Kidney (tissue), 14 donors: ENCODE results near the gene KNCN. TPM values are rescaled to one million over a fixed set of nuclear protein-coding genes. Genes with fewer than 3 reads are reported as not detected.

Experiments used
- DNase-seq, 5 donors: peaks; one replicate each; pipeline ENCODE4 v3.0.0-alpha.2; 2013 to 2020
- FAIRE-seq: peaks from 2 replicates; lab custom pipeline; 2012; peaks lifted over from hg19 to GRCh38; lab: Jason Lieb, UNC
- H3K27ac ChIP-seq, 2 donors: one replicate each; pipeline ENCODE4 v1.7.0; 2013; ENCODE audit warnings: low read depth in 2 of 2, low read length in 2 of 2, inconsistent platforms in 1 of 2
- H3K27me3 ChIP-seq: one replicate; pipeline ENCODE4 v1.7.1; 2013; ENCODE audit warnings: low read length, inconsistent platforms; ENCODE audit not compliant: control insufficient read depth, insufficient read depth
- H3K36me3 ChIP-seq, 3 donors: one replicate each; pipeline versions ENCODE4 v1.7.0 to v1.7.1; 2013; ENCODE audit warnings: low read length in 3 of 3, control low read depth in 1 of 3, inconsistent platforms in 1 of 3; ENCODE audit not compliant: insufficient read depth in 3 of 3, control insufficient read depth in 2 of 3
- H3K4me1 ChIP-seq, 3 donors: one replicate each; pipeline versions ENCODE4 v1.7.0 to v1.7.1; 2013; ENCODE audit warnings: low read length in 3 of 3, inconsistent platforms in 1 of 3, low read depth in 1 of 3; ENCODE audit not compliant: control insufficient read depth in 2 of 3, insufficient read depth in 2 of 3
- H3K4me3 ChIP-seq, 3 donors: one replicate each; pipeline versions ENCODE4 v1.7.0 to v1.8.1; 2013; ENCODE audit warnings: low read length in 3 of 3, control low read depth in 1 of 3, inconsistent platforms in 1 of 3
- H3K9ac ChIP-seq, 3 donors: one replicate each; pipeline versions ENCODE4 v1.7.0 to v1.7.1; 2013; ENCODE audit warnings: low read length in 3 of 3, control low read depth in 1 of 3, inconsistent platforms in 1 of 3
- H3K9me3 ChIP-seq, 3 donors: one replicate each; pipeline versions ENCODE4 v1.7.0 to v1.7.1; 2013; ENCODE audit warnings: low read length in 3 of 3, control low read depth in 1 of 3, inconsistent platforms in 1 of 3; ENCODE audit not compliant: control insufficient read depth in 2 of 3, insufficient read depth in 1 of 3
- CTCF ChIP-seq: IDR thresholded peaks from 3 replicates; pipeline ENCODE4 v1.5.1; 2012; ENCODE audit warnings: mild to moderate bottlenecking, moderate library complexity, borderline replicate concordance; ENCODE audit not compliant: insufficient read depth; ENCODE audit errors: extremely low read depth
- intact Hi-C: fragments of 100-400 bp; cut with DNase I; formaldehyde crosslinking; loops from one replicate; pipeline ENCODE4 v1.11.1; 2022
- polyA plus RNA-seq: library from polyadenylated mRNA; stranded (reverse); fragments of 350-450 nt; fragmentation: Illumina TruSeq; extraction: RNeasy Lipid Tissue Mini Kit (QIAGEN cat#74804); gene quantifications from one replicate; pipeline ENCODE4 v1.2.3, GENCODE V29; 2014; ENCODE audit warnings: low read depth, low replicate concordance; ENCODE audit not compliant: insufficient read depth
- total RNA-seq: library from RNA; stranded (reverse); fragmentation: NEBNext Ultra II Directional; extraction: Animal tissue kit (Norgen Biotek cat#: 25700); gene quantifications from one replicate; pipeline ENCODE4 v1.2.1, GENCODE V29; 2021
- donor health status: control.
- donor health status: control.
- donor health status: control.
- donor health status: control.
- donor health status: control.
- donor health status: DM: yes; HTN: yes; CAD: no.
- donor health status: Normal renal cell carcinoma (clear cell type).

Gene KNCN
- total and polyA plus RNA-seq, 2 donors from 2014 or later: not detected

GRCh38 chr1:46515576-46515975, 35.9 kb downstream of the KNCN start:
- FAIRE-seq (no peak), DNase-seq (peak in 1 of 5 donors; percentile 37)
- Histone ChIP-seq H3K27me3 (peaks cover 4% of the 10 kb centered on the region), H3K9me3 (no peaks in the 10 kb centered on the region), H3K9ac (no peak overlapping the region), H3K4me3 (no peak overlapping the region), H3K27ac (no peak overlapping the region), H3K36me3 (no peaks in the 10 kb centered on the region), H3K4me1 (peaks cover 0 to 6% (median 0%) of the 10 kb centered on the region in 3 donors)
- intact Hi-C loops: no loop called here
- no peak for TF ChIP-seq CTCF

- Histone ChIP-seq H3K9me3 (no peaks in the 10 kb centered on the region), H3K4me1 (peaks cover 0 to 6% (median 0%) of the 10 kb centered on the region in 3 donors), H3K9ac (no peak overlapping the region), H3K36me3 (no peaks in the 10 kb centered on the region), H3K4me3 (no peak overlapping the region), H3K27ac (no peak overlapping the region), H3K27me3 (peaks cover 2% of the 10 kb centered on the region)
- no peak for TF ChIP-seq CTCF
- intact Hi-C loops: no loop called here
- FAIRE-seq (no peak), DNase-seq (peak in 1 of 5 donors; percentile 28)
Observed at GRCh38 chr1:46513536-46513935, 37.9 kb downstream of the KNCN start.

- TF ChIP-seq CTCF: no peak
- DNase-seq (peak in 1 of 5 donors; percentile 32), FAIRE-seq (no peak)
- intact Hi-C loops: no loop called here
- H3K9ac ChIP-seq: no peak overlapping the region
- peaks cover 2% of the 10 kb centered on the region for H3K27me3 ChIP-seq
- no peak overlapping the region for H3K27ac ChIP-seq
- no peaks in the 10 kb centered on the region for H3K36me3 ChIP-seq
- H3K4me1 ChIP-seq: peaks cover 0 to 6% (median 0%) of the 10 kb centered on the region in 3 donors
- no peak overlapping the region for H3K4me3 ChIP-seq
- H3K9me3 ChIP-seq: no peaks in the 10 kb centered on the region
Observed at GRCh38 chr1:46512792-46513190, 38.7 kb downstream of the KNCN start.
